WTC11 (cell line): ENCODE results near the gene SIN3A. TPM values are rescaled to one million over a fixed set of nuclear protein-coding genes. Genes with fewer than 3 reads are reported as not detected.
A peak's percentile ranks its signal among the peaks of the same experiment; 100 is the strongest.

Experiments
- ATAC-seq: fragments of 200-7000 bp; cut with Tn5 transposase; 2 replicates; pipeline ENCODE4 v1.10.0; 2021; ENCODE audit warnings: mild to moderate bottlenecking, moderate library complexity
- CTCF ChIA-PET: fragments of 300-600 bp; sonication (Branson Sonifier 250); formaldehyde crosslinking; loops from one replicate; lab custom pipeline; 2021; ENCODE audit warnings: antibody characterized with exemption; lab: Charles Lee
- POLR2A ChIA-PET: fragments of 350-600 bp; sonication (Branson Sonifier 250); formaldehyde crosslinking; loops from one replicate; lab custom pipeline; 2021; ENCODE audit warnings: antibody characterized with exemption; lab: Charles Lee
- DNase-seq: peaks from one replicate; pipeline ENCODE4 v3.0.0; 2021; ENCODE audit warnings: low spot score
- H3K27ac Mint-ChIP-seq: 2 replicates; pipeline ENCODE4 v1.8.0; 2021; ENCODE audit warnings: mixed read lengths
- H3K27me3 Mint-ChIP-seq: 2 replicates; pipeline ENCODE4 v1.8.0; 2021; ENCODE audit warnings: low read depth, mild to moderate bottlenecking, moderate library complexity, mixed read lengths
- H3K36me3 Mint-ChIP-seq: 2 replicates; pipeline ENCODE4 v1.8.0; 2021; ENCODE audit warnings: mixed read lengths
- H3K4me1 Mint-ChIP-seq: 2 replicates; pipeline ENCODE4 v1.8.0; 2022; ENCODE audit warnings: mixed read lengths
- H3K4me3 Mint-ChIP-seq: 2 replicates; pipeline ENCODE4 v1.8.0; 2021; ENCODE audit warnings: mild to moderate bottlenecking, moderate library complexity, mixed read lengths
- H3K9me3 Mint-ChIP-seq: 2 replicates; pipeline ENCODE4 v1.8.0; 2021; ENCODE audit warnings: mixed read lengths
- HMGA2 ChIP-seq: fragments of 250-450 bp; sonication (Bioruptor Pico); IDR thresholded peaks from 2 replicates; pipeline ENCODE4 v1.4.0; 2021; ENCODE audit warnings: mild to moderate bottlenecking, moderate library complexity
- ZBTB21 ChIP-seq: sonication (generic); formaldehyde crosslinking; IDR thresholded peaks from 2 replicates; pipeline ENCODE4 v1.8.1; 2023; ENCODE audit warnings: mild to moderate bottlenecking, missing genetic modification reagents, borderline replicate concordance
- ZNF121 ChIP-seq: sonication (generic); formaldehyde crosslinking; IDR thresholded peaks from 2 replicates; pipeline ENCODE4 v1.8.0; 2023; ENCODE audit warnings: missing genetic modification reagents
- ZNF219 ChIP-seq: sonication (generic); formaldehyde crosslinking; IDR thresholded peaks from 2 replicates; pipeline ENCODE4 v1.8.0; 2023; ENCODE audit warnings: missing genetic modification reagents, mild to moderate bottlenecking, borderline replicate concordance
- ZNF263 ChIP-seq: sonication (generic); formaldehyde crosslinking; IDR thresholded peaks from 2 replicates; pipeline ENCODE4 v1.8.1; 2022; ENCODE audit warnings: low read depth, mild to moderate bottlenecking, moderate library complexity, missing genetic modification reagents
- ZNF281 ChIP-seq: sonication (generic); formaldehyde crosslinking; IDR thresholded peaks from 2 replicates; pipeline ENCODE4 v1.8.0; 2023; ENCODE audit warnings: mild to moderate bottlenecking, missing genetic modification reagents
- ZNF317 ChIP-seq: sonication (generic); formaldehyde crosslinking; IDR thresholded peaks from 2 replicates; pipeline ENCODE4 v1.8.1; 2023; ENCODE audit warnings: low read depth, mild to moderate bottlenecking, moderate library complexity, missing genetic modification reagents, borderline replicate concordance
- ZSCAN18 ChIP-seq: fragments of 250-450 bp; sonication (Bioruptor Pico); IDR thresholded peaks from 2 replicates; pipeline ENCODE4 v2.1.2; 2022; ENCODE audit warnings: mild to moderate bottlenecking, moderate library complexity
- total RNA-seq: library from RNA; stranded (reverse); gene quantifications from 3 replicates; pipeline ENCODE4 v1.2.3, GENCODE V29; 2021
- TF ChIP-seq, protein P1 (sequence below): sonication (generic); formaldehyde crosslinking; IDR thresholded peaks from 2 replicates; pipeline ENCODE4 v1.8.1; 2023; ENCODE audit warnings: mild to moderate bottlenecking, missing genetic modification reagents
- TF ChIP-seq, protein P2 (sequence below): sonication (generic); formaldehyde crosslinking; IDR thresholded peaks from 2 replicates; pipeline ENCODE4 v1.8.0; 2022; ENCODE audit warnings: mild to moderate bottlenecking, missing genetic modification reagents
- TF ChIP-seq, protein P3 (sequence below): fragments of 250-450 bp; sonication (Bioruptor Pico); IDR thresholded peaks from 2 replicates; pipeline ENCODE4 v1.8.0; 2021; ENCODE audit warnings: mild to moderate bottlenecking
- TF ChIP-seq, protein P4 (sequence below): sonication (generic); formaldehyde crosslinking; IDR thresholded peaks from 2 replicates; pipeline ENCODE4 v1.8.1; 2023; ENCODE audit warnings: mild to moderate bottlenecking, missing genetic modification reagents
- TF ChIP-seq, protein P5 (sequence below): sonication (generic); formaldehyde crosslinking; IDR thresholded peaks from 2 replicates; pipeline ENCODE4 v1.8.1; 2022; ENCODE audit warnings: missing genetic modification reagents, borderline replicate concordance

Gene SIN3A
- total RNA-seq, 1 experiment from 2014 or later, result 113 TPM

DNA sequence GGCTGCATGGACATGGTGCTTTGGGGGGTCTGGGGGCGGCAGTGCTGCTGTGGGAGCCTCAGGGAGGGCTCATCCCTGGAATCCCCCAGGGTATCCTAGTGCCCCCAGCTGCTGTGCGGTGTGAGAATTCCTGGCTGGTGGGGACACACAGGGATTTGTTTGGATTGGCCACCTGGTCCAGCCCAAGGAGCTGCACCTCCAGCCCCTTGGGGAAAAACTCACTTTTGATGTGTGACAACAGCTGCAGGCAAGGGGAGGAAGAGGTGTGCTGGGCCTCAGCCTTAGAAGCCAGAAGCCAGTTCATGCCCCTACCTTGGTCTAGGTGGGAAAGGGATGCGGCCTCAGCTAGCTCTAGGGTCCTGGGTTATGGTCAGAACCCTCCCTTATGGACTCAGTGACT is 124.0 kb downstream of the SIN3A start:
- ATAC-seq (no peak), DNase-seq (no peak)
- no peaks in the 10 kb centered on the region for H3K9me3 Mint-ChIP-seq
- H3K27me3 Mint-ChIP-seq, result peaks cover 7% of the 10 kb centered on the region; the same call in 1 of the 2 replicates
- H3K27ac Mint-ChIP-seq, result no peak overlapping the region
- no peaks in the 10 kb centered on the region for H3K36me3 Mint-ChIP-seq
- no peaks in the 10 kb centered on the region for H3K4me1 Mint-ChIP-seq
- no peak for TF ChIP-seq ZSCAN18 (CRISPR knock-in tag)
- TF ChIP-seq ZNF317 (CRISPR knock-in tag), result no peak
- POLR2A ChIA-PET, result no interaction called here
- CTCF ChIA-PET, result interaction anchor here (1.1 kb wide), 1 partner anchor 40 kb away, joined by 3 read pairs; no protein-coding TSS in a partner anchor
- no peak overlapping the region for H3K4me3 Mint-ChIP-seq

DNA sequence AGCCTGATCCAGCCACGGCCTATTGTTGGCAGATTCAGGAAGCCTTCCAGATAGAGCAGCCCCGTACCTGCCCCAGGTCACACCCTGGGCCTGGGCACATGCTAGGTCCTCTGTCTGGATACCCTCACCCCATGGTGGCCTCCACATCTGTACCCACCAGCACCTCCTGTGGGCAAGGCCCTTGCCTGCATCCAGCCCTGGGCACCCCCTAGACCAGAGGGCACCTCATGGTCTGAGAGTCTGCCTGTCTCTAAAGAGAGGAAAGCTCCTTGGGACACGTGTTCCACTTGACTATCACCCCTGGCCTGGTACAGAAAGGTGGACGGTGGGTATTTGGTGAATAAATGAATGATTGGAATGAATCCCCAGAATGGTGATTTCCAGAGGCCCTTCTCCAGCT is 124.5 kb downstream of the SIN3A start:
- no peaks in the 10 kb centered on the region for H3K36me3 Mint-ChIP-seq
- DNase-seq, result peak; percentile 24
- H3K4me3 Mint-ChIP-seq, result no peak overlapping the region
- no peaks in the 10 kb centered on the region for H3K4me1 Mint-ChIP-seq
- H3K9me3 Mint-ChIP-seq, result peaks cover 3% of the 10 kb centered on the region
- CTCF ChIA-PET, result interaction anchor here (1.1 kb wide), 1 partner anchor 41 kb away, joined by 3 read pairs; no protein-coding TSS in a partner anchor
- peak; percentile 44; the same call in 1 of the 2 replicates for ATAC-seq
- no peak for TF ChIP-seq ZNF263 (CRISPR knock-in tag)
- TF ChIP-seq HMGA2 (CRISPR knock-in tag), result no peak
- no peak for TF ChIP-seq ZNF121 (CRISPR knock-in tag)
- TF ChIP-seq, protein P1, sequence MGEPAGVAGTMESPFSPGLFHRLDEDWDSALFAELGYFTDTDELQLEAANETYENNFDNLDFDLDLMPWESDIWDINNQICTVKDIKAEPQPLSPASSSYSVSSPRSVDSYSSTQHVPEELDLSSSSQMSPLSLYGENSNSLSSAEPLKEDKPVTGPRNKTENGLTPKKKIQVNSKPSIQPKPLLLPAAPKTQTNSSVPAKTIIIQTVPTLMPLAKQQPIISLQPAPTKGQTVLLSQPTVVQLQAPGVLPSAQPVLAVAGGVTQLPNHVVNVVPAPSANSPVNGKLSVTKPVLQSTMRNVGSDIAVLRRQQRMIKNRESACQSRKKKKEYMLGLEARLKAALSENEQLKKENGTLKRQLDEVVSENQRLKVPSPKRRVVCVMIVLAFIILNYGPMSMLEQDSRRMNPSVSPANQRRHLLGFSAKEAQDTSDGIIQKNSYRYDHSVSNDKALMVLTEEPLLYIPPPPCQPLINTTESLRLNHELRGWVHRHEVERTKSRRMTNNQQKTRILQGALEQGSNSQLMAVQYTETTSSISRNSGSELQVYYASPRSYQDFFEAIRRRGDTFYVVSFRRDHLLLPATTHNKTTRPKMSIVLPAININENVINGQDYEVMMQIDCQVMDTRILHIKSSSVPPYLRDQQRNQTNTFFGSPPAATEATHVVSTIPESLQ (CRISPR knock-in tag), result no peak
- TF ChIP-seq, protein P2, sequence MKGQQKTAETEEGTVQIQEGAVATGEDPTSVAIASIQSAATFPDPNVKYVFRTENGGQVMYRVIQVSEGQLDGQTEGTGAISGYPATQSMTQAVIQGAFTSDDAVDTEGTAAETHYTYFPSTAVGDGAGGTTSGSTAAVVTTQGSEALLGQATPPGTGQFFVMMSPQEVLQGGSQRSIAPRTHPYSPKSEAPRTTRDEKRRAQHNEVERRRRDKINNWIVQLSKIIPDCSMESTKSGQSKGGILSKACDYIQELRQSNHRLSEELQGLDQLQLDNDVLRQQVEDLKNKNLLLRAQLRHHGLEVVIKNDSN (CRISPR knock-in tag), result no peak
- peaks cover 9% of the 10 kb centered on the region for H3K27me3 Mint-ChIP-seq
- POLR2A ChIA-PET, result no interaction called here
- H3K27ac Mint-ChIP-seq, result no peak overlapping the region

DNA sequence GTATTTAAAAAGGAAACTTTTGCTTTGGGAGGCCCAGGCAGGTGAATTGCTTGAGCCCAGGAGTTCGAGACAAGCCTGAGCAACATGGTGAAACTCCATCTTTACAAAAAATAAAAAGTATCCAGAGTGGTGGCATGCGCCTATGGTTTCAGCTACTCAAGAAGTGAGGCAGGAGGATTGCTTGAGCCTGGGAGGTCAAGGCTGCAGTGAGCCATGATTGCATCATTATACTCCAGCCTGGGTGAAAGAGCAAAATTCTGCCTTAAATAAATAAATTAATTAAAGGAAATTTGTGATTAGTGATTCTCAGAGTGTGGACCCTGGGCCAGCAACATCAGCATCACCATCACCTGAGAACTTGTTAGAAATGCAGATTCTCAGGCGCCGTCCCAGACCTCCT is 125.6 kb downstream of the SIN3A start:
- no peak for DNase-seq
- TF ChIP-seq ZNF281 (CRISPR knock-in tag) (no peak), ZNF121 (CRISPR knock-in tag) (no peak), ZNF219 (no peak), ZBTB21 (CRISPR knock-in tag) (no peak)
- TF ChIP-seq, protein P1 (CRISPR knock-in tag), result no peak
- TF ChIP-seq, protein P3, sequence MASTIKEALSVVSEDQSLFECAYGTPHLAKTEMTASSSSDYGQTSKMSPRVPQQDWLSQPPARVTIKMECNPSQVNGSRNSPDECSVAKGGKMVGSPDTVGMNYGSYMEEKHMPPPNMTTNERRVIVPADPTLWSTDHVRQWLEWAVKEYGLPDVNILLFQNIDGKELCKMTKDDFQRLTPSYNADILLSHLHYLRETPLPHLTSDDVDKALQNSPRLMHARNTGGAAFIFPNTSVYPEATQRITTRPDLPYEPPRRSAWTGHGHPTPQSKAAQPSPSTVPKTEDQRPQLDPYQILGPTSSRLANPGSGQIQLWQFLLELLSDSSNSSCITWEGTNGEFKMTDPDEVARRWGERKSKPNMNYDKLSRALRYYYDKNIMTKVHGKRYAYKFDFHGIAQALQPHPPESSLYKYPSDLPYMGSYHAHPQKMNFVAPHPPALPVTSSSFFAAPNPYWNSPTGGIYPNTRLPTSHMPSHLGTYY (CRISPR knock-in tag), result no peak
- TF ChIP-seq, protein P4, sequence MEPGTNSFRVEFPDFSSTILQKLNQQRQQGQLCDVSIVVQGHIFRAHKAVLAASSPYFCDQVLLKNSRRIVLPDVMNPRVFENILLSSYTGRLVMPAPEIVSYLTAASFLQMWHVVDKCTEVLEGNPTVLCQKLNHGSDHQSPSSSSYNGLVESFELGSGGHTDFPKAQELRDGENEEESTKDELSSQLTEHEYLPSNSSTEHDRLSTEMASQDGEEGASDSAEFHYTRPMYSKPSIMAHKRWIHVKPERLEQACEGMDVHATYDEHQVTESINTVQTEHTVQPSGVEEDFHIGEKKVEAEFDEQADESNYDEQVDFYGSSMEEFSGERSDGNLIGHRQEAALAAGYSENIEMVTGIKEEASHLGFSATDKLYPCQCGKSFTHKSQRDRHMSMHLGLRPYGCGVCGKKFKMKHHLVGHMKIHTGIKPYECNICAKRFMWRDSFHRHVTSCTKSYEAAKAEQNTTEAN (CRISPR knock-in tag), result no peak
- TF ChIP-seq, protein P5, sequence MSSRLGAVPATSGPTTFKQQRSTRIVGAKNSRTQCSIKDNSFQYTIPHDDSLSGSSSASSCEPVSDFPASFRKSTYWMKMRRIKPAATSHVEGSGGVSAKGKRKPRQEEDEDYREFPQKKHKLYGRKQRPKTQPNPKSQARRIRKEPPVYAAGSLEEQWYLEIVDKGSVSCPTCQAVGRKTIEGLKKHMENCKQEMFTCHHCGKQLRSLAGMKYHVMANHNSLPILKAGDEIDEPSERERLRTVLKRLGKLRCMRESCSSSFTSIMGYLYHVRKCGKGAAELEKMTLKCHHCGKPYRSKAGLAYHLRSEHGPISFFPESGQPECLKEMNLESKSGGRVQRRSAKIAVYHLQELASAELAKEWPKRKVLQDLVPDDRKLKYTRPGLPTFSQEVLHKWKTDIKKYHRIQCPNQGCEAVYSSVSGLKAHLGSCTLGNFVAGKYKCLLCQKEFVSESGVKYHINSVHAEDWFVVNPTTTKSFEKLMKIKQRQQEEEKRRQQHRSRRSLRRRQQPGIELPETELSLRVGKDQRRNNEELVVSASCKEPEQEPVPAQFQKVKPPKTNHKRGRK (CRISPR knock-in tag), result no peak
- no peak for ATAC-seq
- no peaks in the 10 kb centered on the region for H3K4me1 Mint-ChIP-seq
- ChIA-PET POLR2A (no interaction called here), CTCF (no interaction called here)
- no peak overlapping the region for H3K27ac Mint-ChIP-seq
- H3K27me3 Mint-ChIP-seq, result peaks cover 13% of the 10 kb centered on the region
- no peaks in the 10 kb centered on the region for H3K36me3 Mint-ChIP-seq
- peaks cover 7% of the 10 kb centered on the region for H3K9me3 Mint-ChIP-seq
- H3K4me3 Mint-ChIP-seq, result no peak overlapping the region
